Breast epithelium (tissue), 4 donors: ENCODE results near the gene MAP1LC3B. TPM values are rescaled to one million over a fixed set of nuclear protein-coding genes. Genes with fewer than 3 reads are reported as not detected.

Experiments used
- DNase-seq, 2 donors: peaks; one replicate each; pipeline ENCODE4 v3.0.0-alpha.2; 2019; ENCODE audit warnings: low spot score in 2 of 2
- H3K27ac ChIP-seq, 2 donors: fragments of 200-600 bp; sonication (generic) in 1 of 2; one replicate each; pipeline ENCODE4 v1.5.1; 2016 to 2019; ENCODE audit warnings: mild to moderate bottlenecking in 1 of 2
- H3K27me3 ChIP-seq, 2 donors: fragments of 200-600 bp; sonication (generic) in 1 of 2; one replicate each; pipeline versions ENCODE4 v1.5.1 to v1.6.0; 2017 to 2019; ENCODE audit warnings: control low read depth in 1 of 2, mild to moderate bottlenecking in 1 of 2
- H3K36me3 ChIP-seq: fragments of 200-600 bp; one replicate; pipeline ENCODE4 v1.5.1; 2019
- H3K4me1 ChIP-seq, 2 donors: fragments of 200-600 bp; sonication (generic); one replicate each; pipeline ENCODE4 v1.5.1; 2016 to 2019; ENCODE audit warnings: control low read depth in 1 of 2
- H3K4me3 ChIP-seq, 3 donors: fragments of 200-600 bp; sonication (generic); 1 replicate in 2 of 3; 2 replicates in 1 of 3; pipeline ENCODE4 v1.5.1; 2016 to 2019; ENCODE audit warnings: mild to moderate bottlenecking in 3 of 3, moderate library complexity in 2 of 3
- H3K9me3 ChIP-seq, 2 donors: fragments of 200-600 bp; sonication (generic) in 1 of 2; one replicate each; pipeline ENCODE4 v1.5.1; 2016 to 2019; ENCODE audit warnings: control low read depth in 1 of 2
- CTCF ChIP-seq, 3 donors: fragments of 450-650 bp; IDR thresholded peaks; one replicate each; pipeline ENCODE4 v1.5.1; 2016 to 2017; ENCODE audit warnings: antibody characterized with exemption in 3 of 3, mild to moderate bottlenecking in 3 of 3, moderate library complexity in 3 of 3
- POLR2A ChIP-seq: fragments of 450-650 bp; IDR thresholded peaks from one replicate; pipeline ENCODE4 v1.6.1; 2016; ENCODE audit warnings: antibody characterized with exemption, mild to moderate bottlenecking, moderate library complexity
- POLR2AphosphoS5 ChIP-seq, 3 donors: sonication (generic); formaldehyde crosslinking; IDR thresholded peaks; one replicate each; pipeline ENCODE4 v1.6.1; 2017; ENCODE audit warnings: antibody characterized with exemption in 3 of 3
- intact Hi-C: fragments of 100-400 bp; cut with DNase I; formaldehyde crosslinking; loops from one replicate; pipeline ENCODE4 v1.15.1; 2023; ENCODE audit warnings: low total_unique reads
- total RNA-seq, 3 donors: library from RNA; depleted of rRNA; stranded (reverse); fragments of >200 nt; gene quantifications; one replicate each; pipeline ENCODE4 v1.1.0, GENCODE V29; 2016

The MAP1LC3B gene
- total RNA-seq, 3 donors from 2014 or later, result 58.0 to 72.3 (median 69.1) TPM

GRCh38 chr16:87369796-87370719, 22.1 kb upstream of the MAP1LC3B start:
- peak overlapping the region in 1 of 3 donors; percentile 3 for H3K4me3 ChIP-seq
- intact Hi-C loops, result no loop called here
- H3K36me3 ChIP-seq, result no peaks in the 10 kb centered on the region
- TF ChIP-seq POLR2AphosphoS5 (IDR thresholded peaks at IDR 0.05), result no peak
- no peak for TF ChIP-seq POLR2A
- no peak for TF ChIP-seq CTCF (IDR thresholded peaks at IDR 0.05)
- no peaks in the 10 kb centered on the region for H3K9me3 ChIP-seq
- H3K27me3 ChIP-seq, result no peaks in the 10 kb centered on the region
- H3K27ac ChIP-seq, result peak overlapping the region in 1 of 2 donors; percentile 32
- no peak for DNase-seq
- peaks cover 4 to 6% of the 10 kb centered on the region in 2 donors for H3K4me1 ChIP-seq

- intact Hi-C loops, result no loop called here
- no peak overlapping the region for H3K4me3 ChIP-seq
These were observed 20.8 kb upstream of the MAP1LC3B start for GRCh38 chr16:87371261-87371866.

GRCh38 chr16:87372305-87372704, 19.8 kb upstream of the MAP1LC3B start:
- Histone ChIP-seq H3K4me1 (peaks cover 4 to 6% of the 10 kb centered on the region in 2 donors), H3K4me3 (no peak overlapping the region), H3K9me3 (no peaks in the 10 kb centered on the region), H3K27ac (no peak overlapping the region), H3K36me3 (no peaks in the 10 kb centered on the region), H3K27me3 (no peaks in the 10 kb centered on the region)
- intact Hi-C loops, result no loop called here
- TF ChIP-seq POLR2A (no peak), CTCF (IDR thresholded peaks at IDR 0.05) (no peak), POLR2AphosphoS5 (IDR thresholded peaks at IDR 0.05) (no peak)
- no peak for DNase-seq

More at GRCh38 chr16:87371261-87371866, 20.8 kb upstream of the MAP1LC3B start:
- Histone ChIP-seq H3K9me3 (no peaks in the 10 kb centered on the region), H3K27ac (peak overlapping the region in 1 of 2 donors; percentile 16), H3K4me1 (peaks cover 4 to 6% of the 10 kb centered on the region in 2 donors), H3K27me3 (no peaks in the 10 kb centered on the region), H3K36me3 (no peaks in the 10 kb centered on the region)
- TF ChIP-seq CTCF (IDR thresholded peaks at IDR 0.05) (no peak), POLR2AphosphoS5 (IDR thresholded peaks at IDR 0.05) (no peak), POLR2A (no peak)
- no peak for DNase-seq

- H3K9me3 ChIP-seq, result no peaks in the 10 kb centered on the region
- no peak for DNase-seq
- H3K27me3 ChIP-seq, result no peaks in the 10 kb centered on the region
- no peak for TF ChIP-seq POLR2A
- no peak for TF ChIP-seq POLR2AphosphoS5 (IDR thresholded peaks at IDR 0.05)
- no peak for TF ChIP-seq CTCF (IDR thresholded peaks at IDR 0.05)
- H3K4me1 ChIP-seq, result peaks cover 4 to 6% of the 10 kb centered on the region in 2 donors
- H3K36me3 ChIP-seq, result no peaks in the 10 kb centered on the region
- intact Hi-C loops, result no loop called here
- H3K4me3 ChIP-seq, result no peak overlapping the region
- H3K27ac ChIP-seq, result no peak overlapping the region
These were observed 17.8 kb upstream of the MAP1LC3B start for GRCh38 chr16:87374313-87374712.
